ENCODE data around the gene CSRP3. TPM values are rescaled to one million over a fixed set of nuclear protein-coding genes. Genes with fewer than 3 reads are reported as not detected.

CSRP3 gene
- total and polyA plus RNA-seq, 10 donors = 0.08 to 0.17 TPM; not detected in 8

- 18 to 40% (median 25%) methylated on average over 6 of the region's 6 CpGs for WGBS, 5 donors
- Histone ChIP-seq H3K27ac (no peak overlapping the region), H3K36me3 (no peaks in the 10 kb centered on the region), H3K27me3 (replicated peaks in 1 of 7) (no peaks in the 10 kb centered on the region), H3K4me3 (no peak overlapping the region), H3K4me1 (no peaks in the 10 kb centered on the region), H3K9me3 (no peaks in the 10 kb centered on the region)
- intact Hi-C loops (cut with DNase I; ENCODE audit: low total_unique reads) = no loop called here
- no peak for TF ChIP-seq POLR2A (IDR thresholded peaks at IDR 0.05)
- TF ChIP-seq CTCF (IDR thresholded peaks at IDR 0.05 in 8 of 11, conservative IDR thresholded peaks at IDR 0.05 in 3 of 11) = no peak
- no peak for TF ChIP-seq POLR2AphosphoS5 (IDR thresholded peaks at IDR 0.05)
- DNase-seq = no peak
Measured at GRCh38 chr11:19200410-19201201, 1.2 kb downstream of the CSRP3 start.

- no peaks in the 10 kb centered on the region for H3K27me3 ChIP-seq (replicated peaks in 1 of 7)
- no peak overlapping the region for H3K27ac ChIP-seq
- H3K36me3 ChIP-seq = no peaks in the 10 kb centered on the region
- WGBS, 5 donors = 3 to 11% (median 7%) methylated on average over 3 of the region's 3 CpGs
- intact Hi-C loops (cut with DNase I; ENCODE audit: low total_unique reads) = no loop called here
- no peaks in the 10 kb centered on the region for H3K4me1 ChIP-seq
- no peak for DNase-seq
- no peak for TF ChIP-seq CTCF (IDR thresholded peaks at IDR 0.05 in 8 of 11, conservative IDR thresholded peaks at IDR 0.05 in 3 of 11)
- no peak for TF ChIP-seq POLR2AphosphoS5 (IDR thresholded peaks at IDR 0.05)
- TF ChIP-seq POLR2A (IDR thresholded peaks at IDR 0.05) = no peak
- no peak overlapping the region for H3K4me3 ChIP-seq
- H3K9me3 ChIP-seq = no peaks in the 10 kb centered on the region
Measured at GRCh38 chr11:19199771-19200170, 2.0 kb downstream of the CSRP3 start.

- Histone ChIP-seq H3K27me3 (replicated peaks in 1 of 7) (no peaks in the 10 kb centered on the region), H3K36me3 (no peaks in the 10 kb centered on the region), H3K27ac (no peak overlapping the region), H3K4me3 (no peak overlapping the region), H3K9me3 (no peaks in the 10 kb centered on the region), H3K4me1 (no peaks in the 10 kb centered on the region)
- 74 to 95% (median 84%) methylated on average over 7 of the region's 7 CpGs for WGBS, 5 donors
- DNase-seq = no peak
- TF ChIP-seq POLR2AphosphoS5 (IDR thresholded peaks at IDR 0.05) (no peak), CTCF (IDR thresholded peaks at IDR 0.05 in 8 of 11, conservative IDR thresholded peaks at IDR 0.05 in 3 of 11) (no peak), POLR2A (IDR thresholded peaks at IDR 0.05) (no peak)
- intact Hi-C loops (cut with DNase I; ENCODE audit: low total_unique reads) = no loop called here
Measured at GRCh38 chr11:19199048-19199447, 2.7 kb downstream of the CSRP3 start.

GRCh38 chr11:19196432-19196831 lies 5.4 kb downstream of the CSRP3 start:
- no peak for DNase-seq
- H3K9me3 ChIP-seq = no peaks in the 10 kb centered on the region
- TF ChIP-seq POLR2A (IDR thresholded peaks at IDR 0.05) = no peak
- TF ChIP-seq CTCF (IDR thresholded peaks at IDR 0.05 in 8 of 11, conservative IDR thresholded peaks at IDR 0.05 in 3 of 11) = no peak
- TF ChIP-seq POLR2AphosphoS5 (IDR thresholded peaks at IDR 0.05) = no peak
- 85 to 95% (median 89%) methylated on average over 6 of the region's 6 CpGs for WGBS, 5 donors
- H3K27ac ChIP-seq = no peak overlapping the region
- H3K4me1 ChIP-seq = no peaks in the 10 kb centered on the region
- no peak overlapping the region for H3K4me3 ChIP-seq
- H3K36me3 ChIP-seq = no peaks in the 10 kb centered on the region
- intact Hi-C loops (cut with DNase I; ENCODE audit: low total_unique reads) = no loop called here
- H3K27me3 ChIP-seq (replicated peaks in 1 of 7) = no peaks in the 10 kb centered on the region

Data from spleen (tissue), 11 donors.